Measurements from ENCODE around the gene DYRK1B. TPM values are rescaled to one million over a fixed set of nuclear protein-coding genes. Genes with fewer than 3 reads are reported as not detected.
A peak's percentile ranks its signal among the peaks of the same experiment; 100 is the strongest.
"Not testable (repeated sequence)": the region's sequence is repeated elsewhere in the genome, so short reads cannot be mapped to it uniquely, and the experiment has no call there.

Gene DYRK1B
- 28.4 TPM for total RNA-seq
- long read RNA-seq, partial matches to known transcripts: 9 of 13 reads
- long read RNA-seq, other reads (novel, unspliced or antisense): 1 of 13 reads

GRCh38 chr19:39833464-39834286 lies at the start of gene DYRK1B:
Gene DYRK1B (minus strand): TSS chr19:39834162. CDS start chr19:39831867, 2,295 bp downstream.
- intact Hi-C loops (cut with DNase I): no loop called here
- Histone ChIP-seq H3K36me3 (peaks cover 74% of the 10 kb centered on the region), H3K9me3 (no peaks in the 10 kb centered on the region), H3K4me1 (peaks cover 14% of the 10 kb centered on the region), H3K27me3 (ENCODE audit: low read depth) (no peaks in the 10 kb centered on the region), H3K4me3 (peak within 1 kb of the TSS; percentile 96), H3K27ac (peak within 1 kb of the TSS; percentile 86)
- ATAC-seq: peak; percentile 97 to 98
- TF ChIP-seq CTCF (IDR thresholded peaks at IDR 0.05): no peak
- DNase-seq: peak; percentile 98

DNA sequence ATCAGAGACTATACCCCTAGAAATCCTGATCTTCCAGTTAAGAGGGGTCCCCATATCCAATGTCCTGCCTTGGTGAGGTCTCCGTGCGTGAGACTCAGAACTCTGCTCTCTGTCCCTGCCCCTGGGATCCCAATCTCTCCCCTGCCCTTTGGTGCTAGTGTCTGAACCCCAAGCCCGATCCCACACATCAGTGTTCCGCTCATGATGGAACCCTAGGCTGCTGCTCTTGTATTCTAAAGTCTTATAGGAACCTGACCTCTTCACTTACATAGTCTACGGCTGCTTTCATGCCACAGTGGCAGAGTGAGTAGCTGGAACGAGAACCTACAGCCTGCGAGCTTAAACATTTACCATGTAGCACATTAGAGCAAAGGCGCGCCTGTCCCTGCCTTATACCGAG lies 48.7 kb upstream of the DYRK1B start:
- H3K4me3 ChIP-seq; H3K9me3 ChIP-seq; DNase-seq; ATAC-seq; H3K27ac ChIP-seq; intact Hi-C loops (cut with DNase I); H3K27me3 ChIP-seq (ENCODE audit: low read depth); H3K4me1 ChIP-seq; H3K36me3 ChIP-seq: not testable (repeated sequence)

DNA sequence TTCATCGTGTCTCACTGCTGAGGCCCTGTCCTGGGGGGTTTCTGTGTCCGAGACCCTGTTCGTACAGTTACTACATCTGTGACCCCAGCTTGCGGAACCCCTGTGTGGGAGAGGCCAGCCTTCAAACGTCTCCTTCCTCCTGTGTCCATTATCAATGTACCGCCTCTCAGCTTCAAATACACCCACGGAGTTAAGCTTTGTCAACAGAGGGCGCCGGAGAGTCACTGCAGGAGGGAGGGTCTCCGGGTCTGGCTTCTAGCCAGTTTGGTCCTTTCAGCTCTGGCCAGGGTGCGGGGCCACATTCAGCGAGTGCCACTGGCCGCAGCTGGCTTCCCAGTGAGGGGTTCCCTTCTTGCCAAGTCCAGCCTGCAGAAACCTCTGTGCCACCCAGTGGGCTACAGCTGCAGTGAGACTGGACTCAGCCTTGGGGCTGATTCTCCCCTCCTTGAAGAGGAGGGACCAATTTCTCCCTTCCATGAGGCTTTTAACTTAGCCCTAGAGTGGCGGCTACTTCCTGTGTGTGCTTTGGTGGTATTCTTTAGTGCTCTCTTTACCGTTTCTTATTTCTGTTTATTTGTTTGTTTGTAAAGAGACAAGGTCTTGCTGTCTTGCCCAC lies 47.6 kb upstream of the DYRK1B start:
- DNase-seq; intact Hi-C loops (cut with DNase I); H3K27ac ChIP-seq; H3K4me3 ChIP-seq; H3K9me3 ChIP-seq; H3K36me3 ChIP-seq; H3K27me3 ChIP-seq (ENCODE audit: low read depth); H3K4me1 ChIP-seq: not testable (repeated sequence)
- peak; percentile 64 to 70 for ATAC-seq

DNA sequence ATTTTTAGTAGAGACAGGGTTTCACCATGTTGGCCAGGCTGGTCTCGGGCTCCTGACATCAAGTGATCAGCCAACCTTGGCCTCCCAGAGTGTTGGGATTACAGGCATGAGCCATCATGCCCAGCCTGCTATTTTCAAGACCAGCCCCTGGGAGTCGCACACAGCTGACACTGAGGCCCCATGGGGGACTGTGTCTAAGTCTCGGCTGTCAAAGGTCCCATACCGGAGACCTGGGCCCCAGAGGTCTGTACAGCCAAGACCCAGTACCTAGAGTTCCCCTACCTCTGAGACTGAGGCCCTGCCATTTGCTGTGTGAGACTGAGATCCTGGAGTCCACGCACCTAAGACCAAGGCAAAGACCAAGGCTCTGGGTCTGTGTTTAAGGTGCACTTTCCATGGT lies 46.3 kb upstream of the DYRK1B start:
- H3K27me3 ChIP-seq (ENCODE audit: low read depth); H3K27ac ChIP-seq; ATAC-seq; H3K36me3 ChIP-seq; H3K9me3 ChIP-seq; DNase-seq; H3K4me1 ChIP-seq; H3K4me3 ChIP-seq; intact Hi-C loops (cut with DNase I): not testable (repeated sequence)

- H3K27me3 ChIP-seq (ENCODE audit: low read depth); H3K9me3 ChIP-seq; H3K36me3 ChIP-seq; intact Hi-C loops (cut with DNase I); H3K27ac ChIP-seq; DNase-seq; ATAC-seq; H3K4me3 ChIP-seq; H3K4me1 ChIP-seq: not testable (repeated sequence)
These were observed 45.8 kb upstream of the DYRK1B start for GRCh38 chr19:39879796-39880195.

GRCh38 chr19:39878866-39879265 lies 44.9 kb upstream of the DYRK1B start:
- H3K9me3 ChIP-seq; H3K27me3 ChIP-seq (ENCODE audit: low read depth); intact Hi-C loops (cut with DNase I); H3K36me3 ChIP-seq; H3K4me3 ChIP-seq; DNase-seq; H3K4me1 ChIP-seq; H3K27ac ChIP-seq; ATAC-seq: not testable (repeated sequence)

DNA sequence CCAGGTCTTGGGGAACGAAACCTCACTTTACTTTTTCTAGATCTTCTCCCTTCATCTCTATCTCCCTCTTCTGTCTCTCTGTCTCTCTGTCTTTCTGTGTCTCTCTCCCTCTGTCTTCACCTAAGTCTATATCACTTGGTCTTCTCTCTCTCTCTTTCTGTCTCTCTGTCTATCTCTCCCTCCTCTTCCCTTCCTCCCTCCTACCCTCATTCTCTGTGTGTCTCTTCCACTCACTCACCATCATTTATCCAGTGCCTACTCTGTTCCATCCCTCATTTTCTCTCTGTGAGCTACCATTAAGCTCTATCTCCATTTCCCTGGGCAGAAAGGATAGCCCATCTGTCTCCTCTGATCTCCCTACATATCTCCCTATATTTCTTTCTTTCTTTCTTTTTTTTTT lies 44.4 kb upstream of the DYRK1B start:
- intact Hi-C loops (cut with DNase I): no loop called here
- no peaks in the 10 kb centered on the region for H3K9me3 ChIP-seq
- DNase-seq (no peak), ATAC-seq (no peak)
- H3K27ac ChIP-seq: no peak overlapping the region
- H3K4me3 ChIP-seq: no peak overlapping the region
- peaks cover 10% of the 10 kb centered on the region for H3K27me3 ChIP-seq (ENCODE audit: low read depth)
- H3K36me3 ChIP-seq: no peaks in the 10 kb centered on the region
- no peak for TF ChIP-seq CTCF (IDR thresholded peaks at IDR 0.05)
- no peaks in the 10 kb centered on the region for H3K4me1 ChIP-seq

DNA sequence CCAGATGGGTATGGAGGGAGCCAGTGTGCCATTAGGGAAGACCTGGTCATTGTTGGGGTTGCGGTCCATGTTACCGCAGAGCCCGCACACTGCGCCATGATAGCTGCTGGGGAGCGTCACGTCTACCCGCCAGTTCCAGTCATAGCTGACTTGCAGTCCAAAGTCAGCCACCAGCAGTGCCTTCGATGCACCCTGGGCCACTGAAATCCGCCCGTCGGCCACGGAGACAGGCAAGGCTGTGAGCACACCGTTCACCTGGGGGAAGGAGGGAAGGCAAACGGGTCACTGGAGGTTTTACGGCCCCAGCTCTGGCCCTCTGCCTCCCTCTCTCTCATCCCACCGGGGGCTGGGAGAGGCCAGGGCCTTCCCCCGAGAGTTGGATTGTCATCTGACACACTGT lies 44.0 kb upstream of the DYRK1B start:
- DNase-seq; H3K36me3 ChIP-seq; ATAC-seq; H3K4me3 ChIP-seq; H3K4me1 ChIP-seq; H3K9me3 ChIP-seq; intact Hi-C loops (cut with DNase I); H3K27me3 ChIP-seq (ENCODE audit: low read depth); H3K27ac ChIP-seq: not testable (repeated sequence)

GRCh38 chr19:39877488-39877887 lies 43.5 kb upstream of the DYRK1B start:
- H3K4me3 ChIP-seq; H3K27ac ChIP-seq; H3K27me3 ChIP-seq (ENCODE audit: low read depth); H3K36me3 ChIP-seq; H3K4me1 ChIP-seq; H3K9me3 ChIP-seq; intact Hi-C loops (cut with DNase I): not testable (repeated sequence)
- peak; percentile 77 for DNase-seq
- peak in 1 of 2 donors; percentile 32 for ATAC-seq

GRCh38 chr19:39876486-39876885 lies 42.5 kb upstream of the DYRK1B start:
- H3K4me1 ChIP-seq; H3K27ac ChIP-seq; H3K36me3 ChIP-seq; H3K9me3 ChIP-seq; intact Hi-C loops (cut with DNase I); H3K4me3 ChIP-seq; DNase-seq; H3K27me3 ChIP-seq (ENCODE audit: low read depth): not testable (repeated sequence)
- peak in 1 of 2 donors; percentile 21 for ATAC-seq

GRCh38 chr19:39875401-39875864 lies 41.5 kb upstream of the DYRK1B start:
- H3K27me3 ChIP-seq (ENCODE audit: low read depth); DNase-seq; intact Hi-C loops (cut with DNase I); H3K36me3 ChIP-seq; H3K9me3 ChIP-seq; H3K4me1 ChIP-seq; ATAC-seq; H3K27ac ChIP-seq; H3K4me3 ChIP-seq: not testable (repeated sequence)
